ENCODE results near the gene FECH. TPM values are rescaled to one million over a fixed set of nuclear protein-coding genes. Genes with fewer than 3 reads are reported as not detected.

FECH gene
- total RNA-seq, 1 experiment from 2014 or later: 16.6 TPM

- TF ChIP-seq PRDM15 (CRISPR knock-in tag; IDR thresholded peaks at IDR 0.05) (no peak), ZNF219 (CRISPR knock-in tag; IDR thresholded peaks at IDR 0.05; ENCODE audit: borderline replicate concordance) (no peak), GTF2I (CRISPR knock-in tag; conservative IDR thresholded peaks at IDR 0.05) (no peak), FOXK1 (CRISPR knock-in tag; IDR thresholded peaks at IDR 0.05) (no peak), ZNF396 (CRISPR knock-in tag; IDR thresholded peaks at IDR 0.05; ENCODE audit: borderline replicate concordance) (no peak), PREB (CRISPR knock-in tag; IDR thresholded peaks at IDR 0.05; ENCODE audit: borderline replicate concordance) (no peak), USF2 (CRISPR knock-in tag; IDR thresholded peaks at IDR 0.05) (no peak), NR3C1 (CRISPR knock-in tag; conservative IDR thresholded peaks at IDR 0.05; ENCODE audit: low read depth) (no peak)
Observed at GRCh38 chr18:57518533-57518932, 68.0 kb downstream of the FECH start (continued).

- no peak overlapping the region for H3K4me3 Mint-ChIP-seq
- H3K36me3 Mint-ChIP-seq: no peaks in the 10 kb centered on the region
- TF ChIP-seq FOXP1 (CRISPR knock-in tag; IDR thresholded peaks at IDR 0.05; ENCODE audit: borderline replicate concordance): no peak
- TF ChIP-seq ETV6 (CRISPR knock-in tag; IDR thresholded peaks at IDR 0.05): no peak
- TF ChIP-seq ZBTB21 (CRISPR knock-in tag; IDR thresholded peaks at IDR 0.05; ENCODE audit: borderline replicate concordance): no peak
- no peak for TF ChIP-seq ESRRA (CRISPR knock-in tag; IDR thresholded peaks at IDR 0.05; ENCODE audit: borderline replicate concordance)
- H3K4me1 Mint-ChIP-seq: no peaks in the 10 kb centered on the region
- no peak overlapping the region for H3K27ac Mint-ChIP-seq
- POLR2A ChIA-PET: no interaction called here
- ATAC-seq (no peak), DNase-seq (ENCODE audit: low spot score) (no peak)
- no peaks in the 10 kb centered on the region for H3K9me3 Mint-ChIP-seq
- CTCF ChIA-PET: no interaction called here
- H3K27me3 Mint-ChIP-seq (ENCODE audit: low read depth): no peaks in the 10 kb centered on the region
Observed at GRCh38 chr18:57516056-57516455, 70.4 kb downstream of the FECH start.

- POLR2A ChIA-PET: no interaction called here
- peaks cover 6% of the 10 kb centered on the region for H3K4me1 Mint-ChIP-seq
- no peak overlapping the region for H3K27ac Mint-ChIP-seq
- ATAC-seq: no peak
- H3K4me3 Mint-ChIP-seq: no peak overlapping the region
- no peaks in the 10 kb centered on the region for H3K36me3 Mint-ChIP-seq
- no peaks in the 10 kb centered on the region; the same call in 1 of the 2 replicates for H3K27me3 Mint-ChIP-seq (ENCODE audit: low read depth)
- no peaks in the 10 kb centered on the region for H3K9me3 Mint-ChIP-seq
- no peak for TF ChIP-seq NR2C2 (CRISPR knock-in tag; IDR thresholded peaks at IDR 0.05)
- no peak for TF ChIP-seq ZNF219 (CRISPR knock-in tag; IDR thresholded peaks at IDR 0.05; ENCODE audit: borderline replicate concordance)
- TF ChIP-seq ZSCAN18 (CRISPR knock-in tag; IDR thresholded peaks at IDR 0.05): no peak
- TF ChIP-seq FOXJ3 (CRISPR knock-in tag; IDR thresholded peaks at IDR 0.05; ENCODE audit: borderline replicate concordance): no peak
- CTCF ChIA-PET: no interaction called here
- DNase-seq (ENCODE audit: low spot score): no peak
Observed at GRCh38 chr18:57505231-57505630, 81.3 kb downstream of the FECH start.
